ENCODE results near the gene MED20.

DNA sequence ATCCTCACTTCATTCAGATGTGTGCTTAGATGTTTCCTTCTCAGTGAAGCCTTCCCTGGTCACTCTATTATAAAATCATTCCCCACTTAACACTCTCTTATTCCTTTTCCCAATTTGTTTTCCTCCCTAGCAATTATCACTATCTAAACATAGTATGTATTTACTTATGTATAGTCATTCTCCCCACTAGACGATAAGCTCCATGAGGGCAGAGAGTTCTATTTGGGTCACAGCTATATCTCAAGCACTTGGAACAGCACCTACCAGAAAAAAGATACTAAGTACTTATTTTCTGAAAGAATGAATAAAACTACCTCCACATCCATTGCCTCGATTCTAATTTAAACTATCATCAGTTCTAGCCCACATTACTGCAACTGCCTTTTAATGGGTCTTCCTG lies 62.2 kb downstream of the MED20 start:
- TF ChIP-seq, protein P1, sequence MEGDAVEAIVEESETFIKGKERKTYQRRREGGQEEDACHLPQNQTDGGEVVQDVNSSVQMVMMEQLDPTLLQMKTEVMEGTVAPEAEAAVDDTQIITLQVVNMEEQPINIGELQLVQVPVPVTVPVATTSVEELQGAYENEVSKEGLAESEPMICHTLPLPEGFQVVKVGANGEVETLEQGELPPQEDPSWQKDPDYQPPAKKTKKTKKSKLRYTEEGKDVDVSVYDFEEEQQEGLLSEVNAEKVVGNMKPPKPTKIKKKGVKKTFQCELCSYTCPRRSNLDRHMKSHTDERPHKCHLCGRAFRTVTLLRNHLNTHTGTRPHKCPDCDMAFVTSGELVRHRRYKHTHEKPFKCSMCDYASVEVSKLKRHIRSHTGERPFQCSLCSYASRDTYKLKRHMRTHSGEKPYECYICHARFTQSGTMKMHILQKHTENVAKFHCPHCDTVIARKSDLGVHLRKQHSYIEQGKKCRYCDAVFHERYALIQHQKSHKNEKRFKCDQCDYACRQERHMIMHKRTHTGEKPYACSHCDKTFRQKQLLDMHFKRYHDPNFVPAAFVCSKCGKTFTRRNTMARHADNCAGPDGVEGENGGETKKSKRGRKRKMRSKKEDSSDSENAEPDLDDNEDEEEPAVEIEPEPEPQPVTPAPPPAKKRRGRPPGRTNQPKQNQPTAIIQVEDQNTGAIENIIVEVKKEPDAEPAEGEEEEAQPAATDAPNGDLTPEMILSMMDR (IDR thresholded peaks at IDR 0.05; ENCODE audit: insufficient read depth, low read depth, low read length) = no peak
- no peak for TF ChIP-seq EZH2 (IDR thresholded peaks at IDR 0.05; ENCODE audit: insufficient read depth, low read length)

Measured in astrocyte (in vitro differentiated cells and primary cell).